ENCODE measurements around the gene ZNF211. TPM values are rescaled to one million over a fixed set of nuclear protein-coding genes. Genes with fewer than 3 reads are reported as not detected.

Gene ZNF211
- total RNA-seq, 1 donor from 2014 or later: 26.5 TPM

GRCh38 chr19:57672466-57672865 lies 39.5 kb downstream of the ZNF211 start:
- DNase-seq (ENCODE audit: extremely low spot score, unreplicated experiment): no peak
- no peak overlapping the region for H3K27ac Mint-ChIP-seq
- H3K4me3 Mint-ChIP-seq: no peak overlapping the region
- TF ChIP-seq, protein P1, sequence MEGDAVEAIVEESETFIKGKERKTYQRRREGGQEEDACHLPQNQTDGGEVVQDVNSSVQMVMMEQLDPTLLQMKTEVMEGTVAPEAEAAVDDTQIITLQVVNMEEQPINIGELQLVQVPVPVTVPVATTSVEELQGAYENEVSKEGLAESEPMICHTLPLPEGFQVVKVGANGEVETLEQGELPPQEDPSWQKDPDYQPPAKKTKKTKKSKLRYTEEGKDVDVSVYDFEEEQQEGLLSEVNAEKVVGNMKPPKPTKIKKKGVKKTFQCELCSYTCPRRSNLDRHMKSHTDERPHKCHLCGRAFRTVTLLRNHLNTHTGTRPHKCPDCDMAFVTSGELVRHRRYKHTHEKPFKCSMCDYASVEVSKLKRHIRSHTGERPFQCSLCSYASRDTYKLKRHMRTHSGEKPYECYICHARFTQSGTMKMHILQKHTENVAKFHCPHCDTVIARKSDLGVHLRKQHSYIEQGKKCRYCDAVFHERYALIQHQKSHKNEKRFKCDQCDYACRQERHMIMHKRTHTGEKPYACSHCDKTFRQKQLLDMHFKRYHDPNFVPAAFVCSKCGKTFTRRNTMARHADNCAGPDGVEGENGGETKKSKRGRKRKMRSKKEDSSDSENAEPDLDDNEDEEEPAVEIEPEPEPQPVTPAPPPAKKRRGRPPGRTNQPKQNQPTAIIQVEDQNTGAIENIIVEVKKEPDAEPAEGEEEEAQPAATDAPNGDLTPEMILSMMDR (conservative IDR thresholded peaks at IDR 0.05): no peak
- no peaks in the 10 kb centered on the region for H3K9me3 Mint-ChIP-seq
- H3K27me3 Mint-ChIP-seq: peaks cover 17% of the 10 kb centered on the region
- H3K36me3 Mint-ChIP-seq: no peaks in the 10 kb centered on the region
- H3K4me1 Mint-ChIP-seq (ENCODE audit: unreplicated experiment): no peaks in the 10 kb centered on the region

- Mint-ChIP-seq H3K4me1 (ENCODE audit: unreplicated experiment) (no peaks in the 10 kb centered on the region), H3K27me3 (peaks cover 23% of the 10 kb centered on the region), H3K27ac (no peak overlapping the region), H3K36me3 (no peaks in the 10 kb centered on the region), H3K4me3 (no peak overlapping the region), H3K9me3 (no peaks in the 10 kb centered on the region)
- TF ChIP-seq, protein P1 (conservative IDR thresholded peaks at IDR 0.05): no peak
- DNase-seq (ENCODE audit: extremely low spot score, unreplicated experiment): no peak
These were observed 42.9 kb downstream of the ZNF211 start for GRCh38 chr19:57675881-57676280.

GRCh38 chr19:57682226-57682766 lies 49.3 kb downstream of the ZNF211 start:
- Mint-ChIP-seq H3K4me3 (peak overlapping the region; percentile 97), H3K4me1 (ENCODE audit: unreplicated experiment) (peaks cover 21% of the 10 kb centered on the region), H3K27me3 (peaks cover 10% of the 10 kb centered on the region), H3K27ac (peak overlapping the region; percentile 94), H3K36me3 (peaks cover 59% of the 10 kb centered on the region), H3K9me3 (peaks cover 46% of the 10 kb centered on the region)
- TF ChIP-seq, protein P1 (conservative IDR thresholded peaks at IDR 0.05): no peak
- DNase-seq (ENCODE audit: extremely low spot score, unreplicated experiment): no peak

DNA sequence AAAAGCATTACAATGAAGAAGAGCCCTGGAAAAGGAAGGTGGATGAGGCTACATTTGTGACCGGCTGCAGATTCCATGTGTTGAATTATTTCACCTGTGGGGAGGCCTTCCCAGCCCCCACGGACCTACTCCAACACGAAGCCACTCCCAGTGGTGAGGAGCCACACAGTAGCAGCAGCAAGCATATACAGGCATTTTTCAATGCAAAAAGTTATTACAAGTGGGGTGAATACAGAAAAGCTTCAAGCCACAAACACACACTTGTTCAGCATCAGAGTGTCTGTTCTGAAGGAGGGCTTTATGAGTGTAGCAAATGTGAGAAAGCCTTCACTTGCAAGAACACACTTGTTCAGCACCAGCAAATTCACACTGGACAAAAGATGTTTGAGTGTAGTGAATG lies 53.8 kb downstream of the ZNF211 start:
- no peak overlapping the region for H3K4me3 Mint-ChIP-seq
- no peak overlapping the region for H3K27ac Mint-ChIP-seq
- DNase-seq (ENCODE audit: extremely low spot score, unreplicated experiment): no peak

GRCh38 chr19:57687363-57688010 lies 54.5 kb downstream of the ZNF211 start:
- Mint-ChIP-seq H3K9me3 (peaks cover 54% of the 10 kb centered on the region), H3K27ac (no peak overlapping the region), H3K27me3 (no peaks in the 10 kb centered on the region), H3K4me1 (ENCODE audit: unreplicated experiment) (peaks cover 13% of the 10 kb centered on the region), H3K36me3 (peaks cover 79% of the 10 kb centered on the region), H3K4me3 (no peak overlapping the region)
- no peak for DNase-seq (ENCODE audit: extremely low spot score, unreplicated experiment)
- TF ChIP-seq, protein P1 (conservative IDR thresholded peaks at IDR 0.05): no peak

More for the DNA sequence above, 53.8 kb downstream of the ZNF211 start:
- TF ChIP-seq, protein P1 (conservative IDR thresholded peaks at IDR 0.05): no peak
- H3K27me3 Mint-ChIP-seq: no peaks in the 10 kb centered on the region
- peaks cover 86% of the 10 kb centered on the region for H3K36me3 Mint-ChIP-seq
- peaks cover 57% of the 10 kb centered on the region for H3K9me3 Mint-ChIP-seq
- peaks cover 17% of the 10 kb centered on the region for H3K4me1 Mint-ChIP-seq (ENCODE audit: unreplicated experiment)

Data from type B pancreatic cell (in vitro differentiated cells).